ENCODE data around the gene OR2K2. TPM values are rescaled to one million over a fixed set of nuclear protein-coding genes. Genes with fewer than 3 reads are reported as not detected.

The OR2K2 gene
- total and polyA plus RNA-seq, 5 donors from 2014 or later: not detected

Other genes starting within 250 kb of the OR2K2 start
- gene ECPAS, start 154.2 kb upstream of the OR2K2 start, total RNA-seq: 59.1 TPM
- gene ECPAS, start 154.2 kb upstream of the OR2K2 start, polyA plus RNA-seq: 10 to 100 TPM in 3 of 4 donors, 1 to 10 TPM in 1; 9.5 to 12.4 (median 10.7) TPM
- gene ZNF483, start 195.0 kb upstream of the OR2K2 start, total RNA-seq: 22.1 TPM
- gene ZNF483, start 195.0 kb upstream of the OR2K2 start, polyA plus RNA-seq: 10 to 100 TPM in 1 of 4 donors, 1 to 10 TPM in 3; 5.5 to 10.2 (median 8.6) TPM